Smooth muscle cell (in vitro differentiated cells): ENCODE measurements around the gene C1GALT1C1. TPM values are rescaled to one million over a fixed set of nuclear protein-coding genes. Genes with fewer than 3 reads are reported as not detected.
"Not testable (repeated sequence)": the region's sequence is repeated elsewhere in the genome, so short reads cannot be mapped to it uniquely, and the experiment has no call there.

Experiments
- DNase-seq: peaks from one replicate; lab custom pipeline; 2025; ENCODE audit not compliant: unreplicated experiment; lab: John Stamatoyannopoulos, UW
- H2AFZ ChIP-seq: fragments of 200-600 bp; sonication (generic); 2 replicates; pipeline ENCODE4 v1.6.0; 2016; ENCODE audit warnings: antibody characterized with exemption, low read depth, mild to moderate bottlenecking
- H3F3A ChIP-seq: fragments of 200-600 bp; sonication (generic); 2 replicates; pipeline ENCODE4 v1.6.0; 2017; ENCODE audit warnings: antibody characterized with exemption, low read depth
- H3K27ac ChIP-seq: fragments of 200-600 bp; sonication (generic); 2 replicates; pipeline ENCODE4 v1.5.1; 2016; ENCODE audit warnings: low read depth, mild to moderate bottlenecking
- H3K27me3 ChIP-seq: fragments of 200-600 bp; sonication (generic); 2 replicates; pipeline ENCODE4 v1.6.1; 2016; ENCODE audit warnings: low read depth, mild to moderate bottlenecking
- H3K36me3 ChIP-seq: fragments of 200-600 bp; sonication (generic); 2 replicates; pipeline ENCODE4 v1.5.1; 2016; ENCODE audit warnings: low read depth
- H3K4me1 ChIP-seq: fragments of 200-600 bp; sonication (generic); 2 replicates; pipeline ENCODE4 v1.5.1; 2016; ENCODE audit warnings: low read depth
- H3K4me2 ChIP-seq: fragments of 200-600 bp; sonication (generic); 2 replicates; pipeline ENCODE4 v1.6.0; 2016; ENCODE audit warnings: mild to moderate bottlenecking
- H3K4me3 ChIP-seq: fragments of 200-600 bp; sonication (generic); 2 replicates; pipeline ENCODE4 v1.5.1; 2016; ENCODE audit warnings: mild to moderate bottlenecking
- H3K79me2 ChIP-seq: fragments of 200-600 bp; sonication (generic); 2 replicates; pipeline ENCODE4 v1.6.0; 2016; ENCODE audit warnings: low read depth, mild to moderate bottlenecking
- H3K9ac ChIP-seq: fragments of 200-600 bp; sonication (generic); 2 replicates; pipeline ENCODE4 v1.6.0; 2016; ENCODE audit warnings: low read depth
- H3K9me3 ChIP-seq: fragments of 200-600 bp; sonication (generic); replicated peaks from 2 replicates; pipeline ENCODE4 v1.5.1; 2016; ENCODE audit warnings: low read depth
- H4K20me1 ChIP-seq: fragments of 200-600 bp; sonication (generic); 2 replicates; pipeline ENCODE4 v1.6.0; 2016; ENCODE audit warnings: low read depth
- CTCF ChIP-seq: fragments of 200-600 bp; sonication (generic); IDR thresholded peaks from 2 replicates; pipeline ENCODE4 v1.5.1; 2017; ENCODE audit warnings: borderline replicate concordance, mild to moderate bottlenecking, antibody characterized with exemption; ENCODE audit not compliant: insufficient read depth, poor library complexity, severe bottlenecking
- WGBS: methylation state at CpG from one replicate; pipeline ENCODE4 v1.1.7; 2016; ENCODE audit warnings: low lambda C conversion rate; 5-methylcytosine and 5-hydroxymethylcytosine counted together
- polyA plus RNA-seq: library from polyadenylated mRNA; unstranded; fragments of >200 nt; fragmentation: Nextera tagmentation; extraction: Ambion mirVana; gene quantifications from 2 replicates; pipeline ENCODE4 v1.2.1, GENCODE V29; 2016
- total RNA-seq: library from RNA; depleted of rRNA; stranded (reverse); fragments of >200 nt; gene quantifications from 2 replicates; pipeline ENCODE4 v1.2.3, GENCODE V29; 2014

The C1GALT1C1 gene
- total and polyA plus RNA-seq, 2 experiments from 2014 or later: 13.2 to 32.6 TPM

- Histone ChIP-seq H3K36me3 (no peaks in the 10 kb centered on the region), H4K20me1 (no peaks in the 10 kb centered on the region), H3K79me2 (no peaks in the 10 kb centered on the region), H3K4me2 (no peak overlapping the region), H3K9me3 (no peaks in the 10 kb centered on the region), H3K27ac (no peak overlapping the region), H3K4me1 (no peaks in the 10 kb centered on the region), H3K27me3 (no peaks in the 10 kb centered on the region), H3F3A (no peaks in the 10 kb centered on the region), H3K9ac (no peak overlapping the region), H3K4me3 (no peak overlapping the region), H2AFZ (no peak overlapping the region)
- WGBS: 41% methylated on average over 1 of the region's 1 CpG
- peak; percentile 39 for TF ChIP-seq CTCF
- no peak for DNase-seq
These were observed 34.2 kb upstream of the C1GALT1C1 start for GRCh38 chrX:120664081-120664480.

- H3K27me3 ChIP-seq: no peaks in the 10 kb centered on the region
- no peak overlapping the region for H3K4me2 ChIP-seq
- no peaks in the 10 kb centered on the region for H4K20me1 ChIP-seq
- no peaks in the 10 kb centered on the region for H3K9me3 ChIP-seq
- no peaks in the 10 kb centered on the region for H3K4me1 ChIP-seq
- WGBS: 84% methylated on average over 5 of the region's 5 CpGs
- H3K4me3 ChIP-seq: no peak overlapping the region
- H3K79me2 ChIP-seq: no peaks in the 10 kb centered on the region
- no peak overlapping the region for H2AFZ ChIP-seq
- H3K36me3 ChIP-seq: no peaks in the 10 kb centered on the region
- no peaks in the 10 kb centered on the region for H3F3A ChIP-seq
- H3K9ac ChIP-seq: no peak overlapping the region
- no peak for DNase-seq
- no peak overlapping the region for H3K27ac ChIP-seq
- no peak for TF ChIP-seq CTCF
These were observed 32.8 kb upstream of the C1GALT1C1 start for GRCh38 chrX:120662662-120663061.

GRCh38 chrX:120660637-120661036, 30.8 kb upstream of the C1GALT1C1 start:
- H3K4me2 ChIP-seq: no peak overlapping the region
- no peak overlapping the region for H3K27ac ChIP-seq
- H3F3A ChIP-seq: no peaks in the 10 kb centered on the region
- H4K20me1 ChIP-seq: no peaks in the 10 kb centered on the region
- no peak for DNase-seq
- H3K27me3 ChIP-seq: no peaks in the 10 kb centered on the region
- H3K79me2 ChIP-seq: no peaks in the 10 kb centered on the region
- no peak overlapping the region for H3K9ac ChIP-seq
- TF ChIP-seq CTCF: no peak
- H2AFZ ChIP-seq: no peak overlapping the region
- no peaks in the 10 kb centered on the region for H3K36me3 ChIP-seq
- H3K4me3 ChIP-seq: no peak overlapping the region
- 54% methylated on average over 6 of the region's 6 CpGs for WGBS
- H3K9me3 ChIP-seq: no peaks in the 10 kb centered on the region
- no peaks in the 10 kb centered on the region for H3K4me1 ChIP-seq

GRCh38 chrX:120653000-120653399, 23.1 kb upstream of the C1GALT1C1 start:
- Histone ChIP-seq H3K9ac (no peak overlapping the region), H3K27me3 (no peaks in the 10 kb centered on the region), H3K4me2 (no peak overlapping the region), H3K4me3 (no peak overlapping the region), H3K79me2 (no peaks in the 10 kb centered on the region), H3K4me1 (no peaks in the 10 kb centered on the region), H3K9me3 (no peaks in the 10 kb centered on the region), H3F3A (no peaks in the 10 kb centered on the region), H3K36me3 (no peaks in the 10 kb centered on the region), H4K20me1 (no peaks in the 10 kb centered on the region), H3K27ac (no peak overlapping the region), H2AFZ (no peak overlapping the region)
- 63% methylated on average over 3 of the region's 3 CpGs for WGBS
- no peak for DNase-seq
- TF ChIP-seq CTCF: no peak

- H3K36me3 ChIP-seq, H3K27me3 ChIP-seq, H3K9ac ChIP-seq, H4K20me1 ChIP-seq, H3K4me1 ChIP-seq, DNase-seq, H3K27ac ChIP-seq, H3F3A ChIP-seq, H3K4me3 ChIP-seq, H2AFZ ChIP-seq, H3K9me3 ChIP-seq, H3K79me2 ChIP-seq, H3K4me2 ChIP-seq: not testable (repeated sequence)
- WGBS: 94% methylated on average over 1 of the region's 1 CpG
These were observed 22.4 kb upstream of the C1GALT1C1 start for GRCh38 chrX:120652256-120652655.
